ENCODE data around the gene EFNA3. TPM values are rescaled to one million over a fixed set of nuclear protein-coding genes. Genes with fewer than 3 reads are reported as not detected.

The EFNA3 gene
- total and polyA plus RNA-seq, 2 of the 4 experiments (the other 2 are of a cell fraction): 0.72 to 1.6 TPM

- H3K23ac ChIP-seq (ENCODE audit: low read depth, low read length): no peak overlapping the region
- 57% methylated on average over 1 of the region's 2 CpGs; no CpG with 5 or more reads in 1 of the 2 experiments for WGBS, 2 experiments (ENCODE audit: extremely low coverage in 2 of 2, insufficient read length in 1 of 2)
- ChIA-PET POLR2A (ENCODE audit: unreplicated experiment) (no interaction called here), CTCF (no interaction called here)
- H3K9me1 ChIP-seq (ENCODE audit: insufficient read depth, low read length): peaks cover 19% of the 10 kb centered on the region; the same call in 1 of the 2 replicates
- TF ChIP-seq SMC3 (IDR thresholded peaks at IDR 0.05; ENCODE audit: low read depth, low read length) (no peak), MAFK (IDR thresholded peaks at IDR 0.05; ENCODE audit: low read depth, low read length) (no peak), CHD1 (IDR thresholded peaks at IDR 0.05; ENCODE audit: low read depth, low read length) (no peak), RCOR1 (IDR thresholded peaks at IDR 0.05; ENCODE audit: insufficient replicate concordance, low read length) (no peak), RAD21 (IDR thresholded peaks at IDR 0.05; ENCODE audit: low read length) (no peak), MAZ (IDR thresholded peaks at IDR 0.05; ENCODE audit: borderline replicate concordance, low read depth, low read length) (no peak), CEBPB (IDR thresholded peaks at IDR 0.05; ENCODE audit: low read depth, low read length) (no peak), CTCF (conservative IDR thresholded peaks at IDR 0.05; ENCODE audit: low read depth, low read length) (no peak), BHLHE40 (IDR thresholded peaks at IDR 0.05; ENCODE audit: low read depth, low read length) (no peak), ELK1 (IDR thresholded peaks at IDR 0.05; ENCODE audit: borderline replicate concordance, low read depth, low read length) (no peak), NFE2L2 (IDR thresholded peaks at IDR 0.05; ENCODE audit: low read depth, low read length) (no peak), RFX5 (IDR thresholded peaks at IDR 0.05; ENCODE audit: low read depth, low read length) (no peak)
- no peak overlapping the region for H2AK5ac ChIP-seq (ENCODE audit: low read depth, low read length)
- ATAC-seq (ENCODE audit: low read depth) (no peak), DNase-seq (no peak)
- peaks cover 23% of the 10 kb centered on the region for H3K4me1 ChIP-seq (ENCODE audit: control insufficient read depth, insufficient read depth, low read length)
- BruUV-seq (replicated peaks): no TSS peak
- no peak overlapping the region for H3K4me2 ChIP-seq (ENCODE audit: low read depth, low read length)
- H3K27me3 ChIP-seq (ENCODE audit: control insufficient read depth, insufficient read depth, low read length): peaks cover 21% of the 10 kb centered on the region
- intact Hi-C loops (cut with micrococcal nuclease): no loop called here
- H3K36me3 ChIP-seq (ENCODE audit: control insufficient read depth, insufficient read depth, low read length): peaks cover 6% of the 10 kb centered on the region
- dilution Hi-C loops (cut with HindIII; ENCODE audit: low sequenced_read_pairs, unreplicated experiment): no loop called here
- H3K4ac ChIP-seq (ENCODE audit: low read depth, low read length): no peak overlapping the region
- H3K9me3 ChIP-seq (ENCODE audit: control insufficient read depth, insufficient read depth, low read length): no peaks in the 10 kb centered on the region
- H4K20me1 ChIP-seq (ENCODE audit: insufficient read depth, low read length): no peaks in the 10 kb centered on the region; the same call in 1 of the 2 replicates
- no peak overlapping the region for H3K56ac ChIP-seq (ENCODE audit: extremely low read depth, insufficient read depth, low read length)
- no peak overlapping the region for H3K27ac ChIP-seq (ENCODE audit: insufficient read depth, low read length)
- no peak overlapping the region for H3K4me3 ChIP-seq (ENCODE audit: insufficient read depth, low read depth, low read length)
- in situ Hi-C loops (cut with MboI; ENCODE audit: low sequenced_read_pairs): no loop called here
- no peak overlapping the region for H2BK15ac ChIP-seq (ENCODE audit: low read depth, low read length)
- no peak overlapping the region for H3K9ac ChIP-seq (ENCODE audit: low read depth, low read length)
- no peak overlapping the region for H2AFZ ChIP-seq (replicated peaks; ENCODE audit: low read length, poor library complexity)
- no peak overlapping the region for H3K18ac ChIP-seq (ENCODE audit: low read depth, low read length)
- peaks cover 3 to 14% of the 10 kb centered on the region in 2 experiments; a peak in 3 of 4 replicates for H3K79me1 ChIP-seq (ENCODE audit: low read depth in 1 of 2, low read length in 2 of 2)
- H4K5ac ChIP-seq (ENCODE audit: low read depth, low read length): no peak overlapping the region
- H2BK120ac ChIP-seq (ENCODE audit: low read depth, low read length): no peak overlapping the region
- H4K8ac ChIP-seq (ENCODE audit: low read depth in 2 of 2, low read length in 2 of 2): no peak overlapping the region
- no peak overlapping the region for H2AK9ac ChIP-seq (replicated peaks; ENCODE audit: low read depth, low read length, poor library complexity)
- no peak overlapping the region for H2BK20ac ChIP-seq (ENCODE audit: low read depth, low read length)
- no peak overlapping the region for H2BK5ac ChIP-seq (ENCODE audit: low read depth, low read length, poor library complexity, severe bottlenecking)
- H4K91ac ChIP-seq (ENCODE audit: insufficient read depth, low read depth, low read length): no peak overlapping the region
- H3K14ac ChIP-seq (replicated peaks; ENCODE audit: low read depth, low read length): no peak overlapping the region
Measured at GRCh38 chr1:155131856-155132255, 53.2 kb downstream of the EFNA3 start.
